Vagina (tissue), 2 donors: ENCODE data around the gene GRIK2.

Source experiments
- CTCF ChIP-seq, 3 experiments: fragments of 450-650 bp in 2 of 3; fragments of 200-600 bp in 1 of 3; sonication (generic) in 1 of 3; IDR thresholded peaks; one replicate each; pipeline ENCODE4 v1.5.1; 2017 to 2019; ENCODE audit warnings: antibody characterized with exemption in 3 of 3, mild to moderate bottlenecking in 2 of 3, moderate library complexity in 2 of 3
- POLR2A ChIP-seq, 2 donors: fragments of 450-650 bp; IDR thresholded peaks; one replicate each; pipeline ENCODE4 v1.6.1; 2017; ENCODE audit warnings: antibody characterized with exemption in 2 of 2, mild to moderate bottlenecking in 2 of 2, moderate library complexity in 2 of 2

GRCh38 chr6:101686653-101687052, 293.1 kb downstream of the GRIK2 start:
- TF ChIP-seq CTCF (IDR thresholded peaks at IDR 0.05) (no peak), POLR2A (IDR thresholded peaks at IDR 0.05) (no peak)
